22Rv1 (cell line): Measurements from ENCODE around the gene NAT9.

Experiments
- H3K27ac ChIP-seq: fragments of 450-650 bp; 2 replicates; pipeline ENCODE4 v1.5.1; 2017
- CTCF ChIP-seq: fragments of 450-650 bp; IDR thresholded peaks from 2 replicates; pipeline ENCODE4 v1.5.1; 2017; ENCODE audit warnings: mild to moderate bottlenecking
- ZFX ChIP-seq: fragments of 450-650 bp; IDR thresholded peaks from 2 replicates; pipeline ENCODE4 v1.6.1; 2017; ENCODE audit warnings: antibody characterized with exemption, borderline replicate concordance

Gene NAT9

GRCh38 chr17:74743755-74744154 is 32.4 kb downstream of the NAT9 start:
- TF ChIP-seq CTCF (no peak), ZFX (no peak)
- H3K27ac ChIP-seq, result no peak overlapping the region

GRCh38 chr17:74742978-74743545 is 33.1 kb downstream of the NAT9 start:
- no peak overlapping the region for H3K27ac ChIP-seq
- TF ChIP-seq ZFX (no peak), CTCF (no peak)

- H3K27ac ChIP-seq, result no peak overlapping the region
- TF ChIP-seq ZFX (no peak), CTCF (no peak)
These were observed 34.0 kb downstream of the NAT9 start for GRCh38 chr17:74742153-74742515.

GRCh38 chr17:74740641-74741387 is 35.3 kb downstream of the NAT9 start:
- no peak overlapping the region for H3K27ac ChIP-seq
- no peak for TF ChIP-seq ZFX

- H3K27ac ChIP-seq, result no peak overlapping the region
- no peak for TF ChIP-seq ZFX
- TF ChIP-seq CTCF, result no peak
These were observed 36.0 kb downstream of the NAT9 start for GRCh38 chr17:74740173-74740572.

GRCh38 chr17:74739227-74739831 is 36.8 kb downstream of the NAT9 start:
- TF ChIP-seq ZFX (no peak), CTCF (no peak)
- H3K27ac ChIP-seq, result no peak overlapping the region

- H3K27ac ChIP-seq, result no peak overlapping the region
- TF ChIP-seq CTCF (no peak), ZFX (no peak)
These were observed 37.8 kb downstream of the NAT9 start for GRCh38 chr17:74738051-74738996.
